ENCODE results near the gene MED20. TPM values are rescaled to one million over a fixed set of nuclear protein-coding genes. Genes with fewer than 3 reads are reported as not detected.
"Not testable (repeated sequence)": the region's sequence is repeated elsewhere in the genome, so short reads cannot be mapped to it uniquely, and the experiment has no call there.

The MED20 gene
- total RNA-seq, 2 donors from 2014 or later, result 25.5 to 33.0 TPM

- peaks cover 6% of the 10 kb centered on the region for H3K36me3 Mint-ChIP-seq
- peaks cover 35 to 64% of the 10 kb centered on the region in 2 donors for H3K4me1 Mint-ChIP-seq (ENCODE audit: low read depth in 2 of 2)
- no peak for DNase-seq (ENCODE audit: low spot score)
- no peaks in the 10 kb centered on the region for H3K27me3 Mint-ChIP-seq
- no peak for ATAC-seq
- peak overlapping the region; percentile 36 to 71 for H3K27ac Mint-ChIP-seq
- no peaks in the 10 kb centered on the region for H3K9me3 Mint-ChIP-seq
- H3K4me3 Mint-ChIP-seq, result no peak overlapping the region
Measured at GRCh38 chr6:41955412-41955811, 34.5 kb upstream of the MED20 start.

GRCh38 chr6:41954668-41955067, 33.7 kb upstream of the MED20 start:
- Mint-ChIP-seq H3K4me3 (no peak overlapping the region), H3K4me1 (ENCODE audit: low read depth in 2 of 2) (peaks cover 35 to 62% of the 10 kb centered on the region in 2 donors), H3K36me3 (peaks cover 6% of the 10 kb centered on the region), H3K27me3 (no peaks in the 10 kb centered on the region), H3K9me3 (no peaks in the 10 kb centered on the region), H3K27ac (peak overlapping the region; percentile 36 to 71)
- ATAC-seq (no peak), DNase-seq (ENCODE audit: low spot score) (no peak)

- ATAC-seq (no peak), DNase-seq (ENCODE audit: low spot score) (no peak)
- Mint-ChIP-seq H3K27me3 (no peaks in the 10 kb centered on the region), H3K9me3 (no peaks in the 10 kb centered on the region), H3K36me3 (no peaks in the 10 kb centered on the region), H3K4me3 (no peak overlapping the region), H3K4me1 (ENCODE audit: low read depth in 2 of 2) (peaks cover 23 to 26% of the 10 kb centered on the region in 2 donors), H3K27ac (peak overlapping the region; percentile 36 to 76)
Measured at GRCh38 chr6:41947581-41948220, 26.8 kb upstream of the MED20 start.

GRCh38 chr6:41943456-41943855, 22.5 kb upstream of the MED20 start:
- Mint-ChIP-seq H3K4me1 (ENCODE audit: low read depth in 2 of 2) (peaks cover 41 to 43% of the 10 kb centered on the region in 2 donors), H3K9me3 (no peaks in the 10 kb centered on the region), H3K4me3 (no peak overlapping the region), H3K27me3 (no peaks in the 10 kb centered on the region), H3K27ac (peak overlapping the region in 1 of 2 donors; percentile 43), H3K36me3 (peaks cover 16% of the 10 kb centered on the region)
- DNase-seq (ENCODE audit: low spot score) (no peak), ATAC-seq (no peak)

- not testable (repeated sequence) for ATAC-seq; DNase-seq (ENCODE audit: low spot score); H3K9me3 Mint-ChIP-seq; H3K27me3 Mint-ChIP-seq
- H3K4me1 Mint-ChIP-seq (ENCODE audit: low read depth in 2 of 2), result peaks cover 42 to 44% of the 10 kb centered on the region in 2 donors
- H3K27ac Mint-ChIP-seq, result peak overlapping the region; percentile 88 to 96
- H3K4me3 Mint-ChIP-seq, result peak overlapping the region; percentile 97
- peaks cover 16% of the 10 kb centered on the region for H3K36me3 Mint-ChIP-seq
Measured at GRCh38 chr6:41942882-41943281, 21.9 kb upstream of the MED20 start.

- Mint-ChIP-seq H3K27ac (peak overlapping the region; percentile 88 to 96), H3K36me3 (peaks cover 16% of the 10 kb centered on the region), H3K4me3 (peak overlapping the region; percentile 97), H3K9me3 (no peaks in the 10 kb centered on the region), H3K4me1 (ENCODE audit: low read depth in 2 of 2) (peaks cover 42 to 43% of the 10 kb centered on the region in 2 donors), H3K27me3 (no peaks in the 10 kb centered on the region)
- peak; percentile 2 to 25 for ATAC-seq
- no peak for DNase-seq (ENCODE audit: low spot score)
Measured at GRCh38 chr6:41942067-41942851, 21.3 kb upstream of the MED20 start.

GRCh38 chr6:41941280-41942066, 20.5 kb upstream of the MED20 start, which contains the start of gene CCND3:
TSS of gene CCND3 (minus strand) at chr6:41941808. CDS start at chr6:41941649, 159 bp downstream.
- Mint-ChIP-seq H3K4me1 (ENCODE audit: low read depth in 2 of 2) (peaks cover 48% of the 10 kb centered on the region in 2 donors), H3K27ac (peak within 1 kb of the TSS; percentile 88 to 96), H3K36me3 (peaks cover 18% of the 10 kb centered on the region), H3K27me3 (no peaks in the 10 kb centered on the region), H3K9me3 (no peaks in the 10 kb centered on the region), H3K4me3 (peak within 1 kb of the TSS; percentile 97)
- peak; percentile 89 to 92 for ATAC-seq
- DNase-seq (ENCODE audit: low spot score), result peak; percentile 96

GRCh38 chr6:41940759-41941279, 19.9 kb upstream of the MED20 start:
- ATAC-seq (peak; percentile 8 to 21), DNase-seq (ENCODE audit: low spot score) (peak; percentile 77)
- Mint-ChIP-seq H3K27me3 (no peaks in the 10 kb centered on the region), H3K4me1 (ENCODE audit: low read depth in 2 of 2) (peaks cover 50 to 55% of the 10 kb centered on the region in 2 donors), H3K36me3 (peaks cover 21% of the 10 kb centered on the region), H3K4me3 (peak overlapping the region; percentile 97), H3K27ac (peak overlapping the region; percentile 88 to 95), H3K9me3 (no peaks in the 10 kb centered on the region)

GRCh38 chr6:41939848-41940758, 19.2 kb upstream of the MED20 start:
- Mint-ChIP-seq H3K4me3 (peak overlapping the region; percentile 97), H3K4me1 (ENCODE audit: low read depth in 2 of 2) (peaks cover 54 to 62% of the 10 kb centered on the region in 2 donors), H3K9me3 (no peaks in the 10 kb centered on the region), H3K36me3 (peaks cover 22% of the 10 kb centered on the region), H3K27me3 (no peaks in the 10 kb centered on the region), H3K27ac (peak overlapping the region; percentile 88 to 95)
- DNase-seq (ENCODE audit: low spot score), result peak; percentile 75
- no peak for ATAC-seq

GRCh38 chr6:41939176-41939847, 18.4 kb upstream of the MED20 start:
- ATAC-seq (peak in 1 of 2 donors; percentile 1), DNase-seq (ENCODE audit: low spot score) (peak; percentile 79)
- H3K4me1 Mint-ChIP-seq (ENCODE audit: low read depth in 2 of 2), result peaks cover 62 to 70% of the 10 kb centered on the region in 2 donors
- peak overlapping the region; percentile 97 for H3K4me3 Mint-ChIP-seq
- no peaks in the 10 kb centered on the region for H3K9me3 Mint-ChIP-seq
- H3K36me3 Mint-ChIP-seq, result peaks cover 30% of the 10 kb centered on the region
- H3K27ac Mint-ChIP-seq, result peak overlapping the region; percentile 88 to 95
- no peaks in the 10 kb centered on the region for H3K27me3 Mint-ChIP-seq

- H3K4me1 Mint-ChIP-seq (ENCODE audit: low read depth in 2 of 2), result peaks cover 64 to 72% of the 10 kb centered on the region in 2 donors
- peak overlapping the region; percentile 88 to 95 for H3K27ac Mint-ChIP-seq
- ATAC-seq, result no peak
- no peaks in the 10 kb centered on the region for H3K27me3 Mint-ChIP-seq
- H3K9me3 Mint-ChIP-seq, result no peaks in the 10 kb centered on the region
- H3K36me3 Mint-ChIP-seq, result peaks cover 31% of the 10 kb centered on the region
- DNase-seq (ENCODE audit: low spot score), result no peak
- H3K4me3 Mint-ChIP-seq, result peak overlapping the region; percentile 97
Measured at GRCh38 chr6:41938590-41939175, 17.7 kb upstream of the MED20 start.
